DOHH2 (cell line): ENCODE data around the gene GIMAP1.

Experiments
- CTCF ChIP-seq: fragments of 200-600 bp; sonication (generic); IDR thresholded peaks from one replicate; pipeline ENCODE4 v1.5.1; 2014; ENCODE audit warnings: antibody characterized with exemption, mild to moderate bottlenecking, low read depth, low read length; ENCODE audit not compliant: poor library complexity, severe bottlenecking
- EZH2phosphoT487 ChIP-seq: fragments of 200-600 bp; sonication (generic); IDR thresholded peaks from 2 replicates; pipeline ENCODE4 v1.6.1; 2017; ENCODE audit warnings: borderline replicate concordance, mild to moderate bottlenecking, antibody characterized with exemption, low read length, moderate library complexity, mixed read lengths

- TF ChIP-seq CTCF, result no peak
- no peak for TF ChIP-seq EZH2phosphoT487
These were observed 3.0 kb downstream of the GIMAP1 start for GRCh38 chr7:150719436-150719835.
